DND-41 (cell line): ENCODE results near the gene MRRF.

Experiments used
- ATAC-seq: fragments of 200-7000 bp; cut with Tn5 transposase; 3 replicates; pipeline ENCODE4 v1.9.1; 2021; ENCODE audit warnings: low read depth; ENCODE audit not compliant: insufficient read depth
- DNase-seq: peaks from one replicate; pipeline ENCODE4 v3.0.0-alpha.2; 2020
- H2AFZ ChIP-seq: 2 replicates; pipeline ENCODE4 v1.6.0; 2012; ENCODE audit warnings: low read depth, low read length
- H3K27ac ChIP-seq: 2 replicates; pipeline ENCODE4 v1.5.1; 2012; ENCODE audit warnings: low read length, inconsistent platforms
- H3K27me3 ChIP-seq: fragments of 200-600 bp; sonication (generic); 2 replicates; pipeline ENCODE4 v1.6.0; 2012; ENCODE audit warnings: low read length, mild to moderate bottlenecking, inconsistent platforms; ENCODE audit not compliant: insufficient read depth, poor library complexity
- H3K36me3 ChIP-seq: 2 replicates; pipeline ENCODE4 v1.5.1; 2012; ENCODE audit warnings: low read length, inconsistent platforms; ENCODE audit not compliant: insufficient read depth
- H3K4me1 ChIP-seq: 2 replicates; pipeline ENCODE4 v1.5.1; 2012; ENCODE audit warnings: mild to moderate bottlenecking, low read length; ENCODE audit not compliant: insufficient read depth
- H3K4me2 ChIP-seq: 2 replicates; pipeline ENCODE4 v1.6.0; 2012; ENCODE audit warnings: mild to moderate bottlenecking, moderate library complexity, low read length, inconsistent platforms; ENCODE audit not compliant: insufficient read depth
- H3K4me3 ChIP-seq, 2 experiments: fragments of 200-600 bp in 1 of 2; shearing (Covaris generic) in 1 of 2; 2 replicates each; pipeline ENCODE4 v1.5.1; 2012 to 2016; ENCODE audit warnings: inconsistent platforms in 2 of 2, low read length in 2 of 2, mild to moderate bottlenecking in 2 of 2, low read depth in 1 of 2, moderate library complexity in 1 of 2
- H3K79me2 ChIP-seq: 2 replicates; pipeline ENCODE4 v1.6.0; 2012; ENCODE audit warnings: low read length, inconsistent platforms; ENCODE audit not compliant: insufficient read depth
- H3K9ac ChIP-seq: 2 replicates; pipeline ENCODE4 v1.6.0; 2012; ENCODE audit warnings: low read depth, mild to moderate bottlenecking, inconsistent platforms, low read length, moderate library complexity
- H3K9me3 ChIP-seq: 2 replicates; pipeline ENCODE4 v1.5.1; 2012; ENCODE audit warnings: low read length, moderate library complexity, mild to moderate bottlenecking, inconsistent platforms; ENCODE audit not compliant: insufficient read depth, severe bottlenecking
- H4K20me1 ChIP-seq: 2 replicates; pipeline ENCODE4 v1.6.0; 2012; ENCODE audit warnings: low read length; ENCODE audit not compliant: insufficient read depth
- EZH2 ChIP-seq: IDR thresholded peaks from 3 replicates; pipeline ENCODE4 v1.6.1; 2012; ENCODE audit warnings: borderline replicate concordance, low read depth, mild to moderate bottlenecking, moderate library complexity, low read length, inconsistent platforms; ENCODE audit not compliant: severe bottlenecking
- TF ChIP-seq, protein P1 (sequence below): IDR thresholded peaks from 2 replicates; pipeline ENCODE4 v1.5.1; 2012; ENCODE audit warnings: borderline replicate concordance, low read length, moderate library complexity, mild to moderate bottlenecking; ENCODE audit not compliant: poor library complexity, severe bottlenecking; ENCODE audit errors: extremely low read depth

The MRRF gene

GRCh38 chr9:122340161-122340560, 75.5 kb downstream of the MRRF start:
- Histone ChIP-seq H3K9ac (no peak overlapping the region), H3K27ac (no peak overlapping the region), H4K20me1 (no peaks in the 10 kb centered on the region), H3K4me1 (no peaks in the 10 kb centered on the region), H3K36me3 (no peaks in the 10 kb centered on the region), H3K9me3 (no peaks in the 10 kb centered on the region), H3K79me2 (no peaks in the 10 kb centered on the region), H3K27me3 (peaks cover 3% of the 10 kb centered on the region), H3K4me3 (no peak overlapping the region), H2AFZ (no peak overlapping the region), H3K4me2 (no peak overlapping the region)
- ATAC-seq (no peak), DNase-seq (no peak)
- TF ChIP-seq, protein P1, sequence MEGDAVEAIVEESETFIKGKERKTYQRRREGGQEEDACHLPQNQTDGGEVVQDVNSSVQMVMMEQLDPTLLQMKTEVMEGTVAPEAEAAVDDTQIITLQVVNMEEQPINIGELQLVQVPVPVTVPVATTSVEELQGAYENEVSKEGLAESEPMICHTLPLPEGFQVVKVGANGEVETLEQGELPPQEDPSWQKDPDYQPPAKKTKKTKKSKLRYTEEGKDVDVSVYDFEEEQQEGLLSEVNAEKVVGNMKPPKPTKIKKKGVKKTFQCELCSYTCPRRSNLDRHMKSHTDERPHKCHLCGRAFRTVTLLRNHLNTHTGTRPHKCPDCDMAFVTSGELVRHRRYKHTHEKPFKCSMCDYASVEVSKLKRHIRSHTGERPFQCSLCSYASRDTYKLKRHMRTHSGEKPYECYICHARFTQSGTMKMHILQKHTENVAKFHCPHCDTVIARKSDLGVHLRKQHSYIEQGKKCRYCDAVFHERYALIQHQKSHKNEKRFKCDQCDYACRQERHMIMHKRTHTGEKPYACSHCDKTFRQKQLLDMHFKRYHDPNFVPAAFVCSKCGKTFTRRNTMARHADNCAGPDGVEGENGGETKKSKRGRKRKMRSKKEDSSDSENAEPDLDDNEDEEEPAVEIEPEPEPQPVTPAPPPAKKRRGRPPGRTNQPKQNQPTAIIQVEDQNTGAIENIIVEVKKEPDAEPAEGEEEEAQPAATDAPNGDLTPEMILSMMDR = no peak
- no peak for TF ChIP-seq EZH2

GRCh38 chr9:122342323-122343050, 77.8 kb downstream of the MRRF start:
- H3K9ac ChIP-seq = no peak overlapping the region
- no peak overlapping the region for H3K4me2 ChIP-seq

GRCh38 chr9:122346478-122347347, 82.0 kb downstream of the MRRF start:
- Histone ChIP-seq H3K36me3 (no peaks in the 10 kb centered on the region), H2AFZ (no peak overlapping the region), H3K79me2 (no peaks in the 10 kb centered on the region), H3K4me3 (no peak overlapping the region), H3K4me2 (no peak overlapping the region), H3K27ac (no peak overlapping the region), H3K9ac (no peak overlapping the region), H3K9me3 (no peaks in the 10 kb centered on the region), H3K27me3 (no peaks in the 10 kb centered on the region), H3K4me1 (no peaks in the 10 kb centered on the region), H4K20me1 (no peaks in the 10 kb centered on the region)
- no peak for ATAC-seq
- DNase-seq = no peak
- TF ChIP-seq EZH2 = no peak
- TF ChIP-seq, protein P1 = no peak

More at GRCh38 chr9:122342323-122343050, 77.8 kb downstream of the MRRF start:
- ATAC-seq = no peak
- H3K4me3 ChIP-seq = no peak overlapping the region
- no peak overlapping the region for H2AFZ ChIP-seq
- no peaks in the 10 kb centered on the region for H3K9me3 ChIP-seq
- H3K4me1 ChIP-seq = no peaks in the 10 kb centered on the region
- no peak for DNase-seq
- no peak overlapping the region for H3K27ac ChIP-seq
- TF ChIP-seq, protein P1 = no peak
- TF ChIP-seq EZH2 = no peak
- H3K27me3 ChIP-seq = peaks cover 3% of the 10 kb centered on the region
- no peaks in the 10 kb centered on the region for H3K79me2 ChIP-seq
- no peaks in the 10 kb centered on the region for H3K36me3 ChIP-seq
- H4K20me1 ChIP-seq = no peaks in the 10 kb centered on the region
